ENCODE data around the gene HPSE2.
"Not testable (repeated sequence)": the region's sequence is repeated elsewhere in the genome, so short reads cannot be mapped to it uniquely, and the experiment has no call there.

Gene HPSE2

DNA sequence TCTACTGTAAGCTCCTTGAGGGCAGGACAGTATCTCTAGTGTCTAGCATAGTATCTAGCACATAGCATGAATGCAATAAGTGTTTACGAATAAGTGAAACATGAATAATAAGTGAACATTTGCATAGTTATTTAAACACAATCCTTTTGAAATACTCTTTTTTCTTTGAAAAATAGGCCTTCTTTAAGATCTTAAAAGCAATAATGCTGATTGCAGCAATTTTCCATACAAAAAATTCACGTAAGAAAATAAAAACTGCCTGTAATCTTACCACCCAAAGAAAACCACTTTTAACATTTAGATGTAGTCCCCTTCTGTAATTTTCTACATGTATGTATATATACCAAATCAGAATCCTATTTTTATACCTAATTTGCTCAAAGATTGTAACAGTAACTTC is 626.4 kb downstream of the HPSE2 start:
- no peak for DNase-seq

DNA sequence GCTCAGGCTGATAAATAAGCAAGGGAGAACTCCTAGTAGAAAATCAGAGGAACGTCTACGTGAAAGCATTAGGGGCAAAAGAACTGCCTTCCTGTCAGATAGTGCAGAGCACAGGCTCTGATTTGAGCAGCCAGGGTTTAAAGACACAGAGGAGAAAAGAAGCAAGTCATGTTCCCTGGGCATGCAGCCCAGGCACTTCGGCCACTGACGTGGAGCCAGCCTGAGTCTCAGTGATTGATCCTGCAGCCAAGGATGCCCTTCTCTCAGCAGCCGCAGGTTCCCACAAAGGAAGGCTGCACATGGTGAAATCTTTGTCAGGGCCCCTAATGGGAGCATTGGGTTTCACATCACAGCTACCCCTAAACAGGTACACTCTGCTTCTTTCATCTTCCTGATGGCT is 627.2 kb downstream of the HPSE2 start:
- DNase-seq: no peak

DNA sequence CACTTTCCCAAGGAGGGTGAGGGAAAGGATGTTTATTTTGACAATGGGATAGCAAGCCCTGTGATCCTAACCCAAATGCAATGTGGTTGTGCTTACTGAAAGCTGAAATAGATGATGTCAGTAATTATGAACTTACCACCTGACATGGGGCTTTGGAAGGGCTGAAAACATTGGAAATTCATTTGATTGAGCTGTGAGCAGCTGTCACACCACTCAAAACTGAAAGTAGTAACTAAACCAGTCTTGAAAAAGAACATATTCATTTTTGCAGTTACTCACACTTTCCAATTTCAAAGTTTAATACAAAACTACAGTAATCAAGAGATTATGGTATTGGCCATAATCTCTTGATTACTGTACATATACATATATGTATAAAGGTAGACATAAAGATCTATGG is 633.4 kb downstream of the HPSE2 start:
- DNase-seq: no peak

DNA sequence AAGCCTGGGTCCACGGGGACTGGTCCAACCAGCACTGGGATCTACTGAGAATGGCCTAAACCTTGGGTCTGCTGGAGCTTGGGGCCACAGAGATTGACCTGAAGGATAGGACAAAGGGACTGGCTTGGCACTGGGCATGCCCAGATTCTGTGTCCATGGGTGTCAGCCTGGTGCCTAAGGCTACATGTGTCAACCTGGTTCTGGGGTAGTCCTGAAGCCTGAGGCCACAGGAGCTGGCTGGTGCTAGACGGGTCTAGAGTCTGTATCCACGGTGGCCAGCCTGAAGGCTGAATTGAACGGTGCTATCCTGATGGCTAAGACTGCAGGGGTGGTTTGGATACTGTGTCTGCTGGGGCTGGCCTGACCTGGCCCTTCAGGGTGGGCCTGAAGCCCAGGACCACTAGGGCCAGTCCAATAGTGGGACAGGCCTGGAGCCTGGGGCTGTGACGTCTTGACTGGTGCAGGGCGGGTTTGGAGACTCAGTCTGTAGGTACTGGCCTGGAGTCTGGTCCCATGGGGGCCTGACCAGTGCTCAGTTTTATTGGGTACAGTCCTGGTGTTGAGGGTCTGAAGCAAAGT is 636.5 kb downstream of the HPSE2 start:
- no peak for DNase-seq

- no peak for DNase-seq
Observed at GRCh38 chr10:98596404-98596803, 639.2 kb downstream of the HPSE2 start.

DNA sequence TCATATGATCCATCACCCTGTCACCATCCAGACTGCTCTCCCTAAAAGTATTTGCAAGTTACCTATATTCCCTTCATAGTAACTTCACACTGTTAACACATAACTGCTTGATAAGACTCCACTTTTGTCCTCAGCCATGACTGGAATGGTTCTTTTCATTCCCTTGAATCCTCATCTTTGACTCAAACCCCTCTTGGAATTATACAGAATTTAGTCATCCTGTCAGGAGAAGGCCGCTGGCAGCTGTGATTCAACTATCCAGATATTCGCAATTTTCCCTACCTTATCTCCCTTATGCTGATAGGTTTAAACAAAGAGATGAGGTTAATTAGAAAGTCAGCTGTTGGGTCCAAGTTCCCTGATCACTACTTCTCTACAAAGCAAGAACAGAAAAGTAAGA is 646.0 kb downstream of the HPSE2 start:
- no peak for DNase-seq

- DNase-seq: no peak
Observed at GRCh38 chr10:98589007-98589406, 646.6 kb downstream of the HPSE2 start.

GRCh38 chr10:98587156-98587837 is 648.4 kb downstream of the HPSE2 start:
- no peak for DNase-seq

GRCh38 chr10:98586096-98586495 is 649.6 kb downstream of the HPSE2 start:
- no peak for DNase-seq

DNA sequence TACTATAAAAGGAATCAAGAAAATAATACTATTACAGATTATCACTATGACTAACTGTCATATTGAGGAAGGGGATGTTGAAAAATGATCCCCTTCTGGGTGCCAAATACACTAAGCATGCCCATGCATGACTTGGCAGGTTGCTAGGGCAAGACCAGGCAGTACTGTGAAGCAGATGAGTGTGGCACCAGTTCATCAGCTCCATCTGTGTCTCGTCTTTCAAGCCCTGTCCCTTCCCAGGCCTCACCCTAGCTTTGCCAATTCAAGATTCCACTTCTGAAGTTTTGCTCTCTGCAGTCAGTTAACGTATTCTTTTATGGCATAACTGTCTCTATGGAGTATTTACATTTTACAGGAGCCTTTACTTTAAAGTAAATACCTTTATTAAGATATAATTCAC is 653.3 kb downstream of the HPSE2 start:
- no peak for DNase-seq

DNA sequence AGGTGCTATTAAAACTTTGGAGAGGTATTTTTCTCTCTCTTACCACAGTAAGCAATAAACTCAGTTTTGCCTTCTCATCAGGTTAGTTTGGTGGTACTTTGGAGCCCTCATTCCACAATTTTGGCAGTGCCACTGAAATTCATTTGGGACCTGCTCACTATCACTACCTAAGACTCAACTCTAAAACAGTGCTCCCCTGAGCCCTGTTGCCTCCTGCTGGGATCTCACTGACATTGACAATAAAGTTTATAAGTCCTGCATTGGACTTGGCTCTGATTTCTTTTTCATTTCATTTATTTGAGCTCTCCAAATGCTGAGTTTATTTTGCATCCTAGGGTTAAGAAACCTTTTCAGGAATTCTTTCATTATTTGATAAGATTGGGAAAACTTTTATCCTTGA is 658.1 kb downstream of the HPSE2 start:
- DNase-seq: no peak

DNA sequence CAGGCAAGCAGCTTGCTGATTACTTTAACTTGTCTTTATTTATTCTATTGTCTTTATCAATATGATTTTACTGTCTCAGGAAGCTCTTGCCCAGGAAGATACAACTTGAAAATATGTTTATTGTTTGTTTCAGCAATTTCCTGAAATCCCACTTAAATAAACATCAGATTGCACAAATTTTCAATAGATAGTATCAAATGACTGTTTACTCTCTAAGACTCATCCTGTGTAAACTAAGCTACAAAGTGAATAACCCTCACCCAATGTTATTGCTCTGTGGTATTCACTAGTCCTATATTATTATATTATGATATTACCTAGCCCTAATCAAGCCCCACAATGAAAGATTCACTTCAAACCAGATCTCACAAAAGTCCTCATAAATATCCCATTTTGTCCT is 658.5 kb downstream of the HPSE2 start:
- DNase-seq: no peak

DNA sequence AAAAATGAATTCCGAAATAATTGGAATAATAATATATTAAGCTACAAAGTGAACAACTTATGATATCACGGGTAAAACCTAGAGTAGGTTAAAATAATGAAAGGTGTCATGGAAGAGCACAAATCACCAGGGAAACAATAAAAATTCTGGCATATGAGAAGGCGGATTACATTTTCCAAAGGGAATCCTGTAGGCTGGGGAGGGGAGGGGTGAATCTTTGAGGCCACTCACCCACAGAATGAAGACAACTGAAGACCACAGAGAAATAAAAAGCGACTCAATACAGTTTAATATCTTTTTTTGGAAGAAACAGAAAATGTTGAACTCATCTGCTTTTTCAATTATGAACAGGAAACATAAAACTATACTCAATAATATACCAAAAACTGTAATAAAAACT is 659.6 kb downstream of the HPSE2 start:
- no peak for DNase-seq

GRCh38 chr10:98572594-98572993 is 663.1 kb downstream of the HPSE2 start:
- no peak for DNase-seq

DNA sequence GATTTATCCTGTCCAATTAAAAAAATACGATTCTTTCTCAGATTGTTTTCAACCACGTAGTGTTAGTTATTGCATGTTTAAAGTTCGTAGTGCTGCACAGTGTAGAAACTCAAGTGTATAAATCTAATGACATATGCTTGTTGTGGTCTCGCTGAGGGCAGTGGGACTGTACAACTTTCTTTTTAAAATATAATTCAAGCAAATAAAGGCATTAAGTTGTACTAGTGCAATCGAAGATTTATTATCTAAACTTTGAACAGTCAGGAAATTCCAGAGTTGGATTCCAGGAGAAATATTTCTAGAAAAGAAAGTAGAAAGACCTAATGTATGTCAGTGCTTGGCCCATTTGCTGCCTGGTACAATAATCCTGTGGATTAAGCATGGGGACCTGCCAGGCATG is 664.8 kb downstream of the HPSE2 start:
- DNase-seq: no peak

DNA sequence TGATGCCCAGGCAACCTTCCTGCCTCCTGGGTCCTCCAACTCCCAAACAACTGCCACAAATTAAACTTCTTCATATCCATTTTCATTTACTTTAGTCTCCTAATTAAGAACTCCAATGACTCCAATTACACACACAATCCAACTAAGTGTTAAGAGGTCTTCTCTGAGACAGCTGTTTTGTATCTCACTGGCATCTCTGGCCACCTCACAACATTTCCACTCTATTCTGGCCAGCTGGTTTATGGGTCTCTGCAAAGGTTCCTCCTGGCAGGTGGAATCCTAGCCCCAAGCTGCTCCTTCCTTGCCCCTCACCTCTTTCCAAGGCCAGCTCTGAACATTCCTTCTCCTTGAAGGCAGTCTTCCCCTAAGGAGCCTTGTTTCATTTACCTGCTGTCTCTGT is 665.8 kb downstream of the HPSE2 start:
- no peak for DNase-seq

DNA sequence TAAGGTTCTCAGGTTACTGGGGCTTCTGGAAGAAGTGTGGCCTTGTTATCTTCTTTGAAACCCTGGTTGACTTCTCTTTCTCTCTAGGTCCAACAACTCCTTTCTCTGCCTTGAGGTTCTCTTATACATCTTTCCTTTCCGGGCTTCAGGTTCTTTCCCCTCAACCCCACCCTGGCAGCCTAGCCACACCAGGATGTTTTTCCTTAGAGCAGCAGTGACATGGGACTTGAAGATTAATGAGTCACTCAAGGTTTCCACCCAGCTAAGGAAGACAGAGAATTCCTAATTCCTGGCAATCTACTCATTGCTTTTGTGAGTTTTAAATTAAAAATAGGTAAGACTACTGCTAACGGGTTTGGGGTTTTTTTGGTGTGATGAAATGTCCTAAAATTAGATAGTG is 667.1 kb downstream of the HPSE2 start:
- no peak for DNase-seq

DNA sequence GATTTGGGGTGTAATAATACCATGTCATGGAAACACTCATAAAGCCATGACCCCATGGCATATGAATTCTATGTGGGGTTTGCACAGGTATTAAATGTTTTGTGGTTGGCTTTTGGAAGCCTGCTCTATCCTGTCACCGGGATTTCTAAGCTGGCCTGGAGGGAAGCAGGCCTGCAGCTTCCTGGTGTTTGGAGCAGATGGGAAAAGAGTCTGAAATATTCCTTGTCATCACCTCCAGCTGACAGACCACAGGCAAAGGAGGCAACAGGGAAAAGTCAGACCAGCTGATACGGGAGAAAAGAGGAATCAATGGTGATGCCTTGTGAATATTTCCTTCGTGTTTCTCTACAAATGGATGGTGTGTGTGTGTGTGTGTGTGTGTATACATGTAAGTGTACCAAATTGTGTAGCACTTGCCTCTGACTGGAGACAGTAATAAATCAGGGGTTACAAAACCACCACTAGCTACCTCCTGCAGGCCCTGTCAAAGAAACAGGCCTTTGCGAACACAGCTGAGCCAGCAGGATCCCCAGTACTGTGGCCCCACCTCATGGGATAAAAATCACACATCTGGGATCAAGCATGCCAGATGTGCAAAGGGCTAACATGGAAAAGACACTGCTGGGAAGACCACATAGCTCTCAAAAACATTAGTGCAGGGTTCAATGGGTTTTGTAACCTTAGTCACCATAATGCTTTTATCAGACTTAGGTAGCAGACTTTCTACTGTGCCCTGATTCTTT is 668.1 kb downstream of the HPSE2 start:
- DNase-seq: no peak

- DNase-seq: no peak
Observed at GRCh38 chr10:98563811-98564210, 671.8 kb downstream of the HPSE2 start.

DNA sequence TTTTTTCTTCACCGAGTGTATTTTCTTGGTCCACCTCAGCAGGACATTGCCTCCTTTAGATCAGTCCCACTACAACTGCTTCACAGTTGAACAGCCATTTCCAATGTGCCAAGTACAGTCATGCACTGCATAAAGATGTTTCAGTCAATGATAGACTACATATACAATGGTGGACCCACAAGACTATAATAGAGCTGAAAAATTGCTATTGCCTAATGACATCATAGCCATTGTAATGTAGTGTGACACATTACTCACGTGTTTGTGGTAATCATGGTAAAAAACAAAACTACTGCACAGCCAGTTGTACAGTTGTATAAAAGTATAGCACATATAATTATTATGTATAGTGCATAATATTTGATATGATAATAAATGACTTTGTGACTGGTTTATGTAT is 675.1 kb downstream of the HPSE2 start:
- DNase-seq: no peak

GRCh38 chr10:98556061-98556460 is 679.6 kb downstream of the HPSE2 start:
- DNase-seq: no peak

DNA sequence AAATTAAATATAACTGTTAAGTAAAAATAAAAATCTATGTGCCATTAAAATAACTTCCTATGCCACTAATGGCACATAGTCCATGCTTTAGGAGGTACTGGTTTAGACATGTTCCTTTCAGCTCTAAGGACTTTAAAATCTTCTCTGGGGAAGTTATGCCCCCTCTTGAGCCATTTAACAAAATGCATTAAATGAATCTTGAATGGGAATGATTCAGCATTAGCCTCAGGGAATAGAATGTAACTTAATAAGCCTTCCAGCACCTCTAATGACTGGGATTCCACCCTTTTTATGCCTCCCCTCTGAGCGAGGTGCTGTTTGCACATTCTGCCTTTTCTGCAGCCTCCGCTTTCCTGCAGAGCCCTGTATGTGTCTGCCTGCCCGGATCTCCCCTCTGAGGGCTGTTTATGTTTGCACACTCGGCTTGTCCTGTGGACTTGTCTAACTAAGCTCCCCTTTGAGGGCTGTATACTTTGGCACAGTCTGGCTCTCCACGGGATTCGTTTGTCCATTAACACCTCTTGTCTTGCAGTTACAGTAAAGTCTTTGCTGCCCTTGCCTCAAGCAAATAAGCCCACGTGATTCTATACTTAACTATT is 680.5 kb downstream of the HPSE2 start:
- no peak for DNase-seq

GRCh38 chr10:98541561-98541960 is 694.1 kb downstream of the HPSE2 start:
- DNase-seq: not testable (repeated sequence)

DNA sequence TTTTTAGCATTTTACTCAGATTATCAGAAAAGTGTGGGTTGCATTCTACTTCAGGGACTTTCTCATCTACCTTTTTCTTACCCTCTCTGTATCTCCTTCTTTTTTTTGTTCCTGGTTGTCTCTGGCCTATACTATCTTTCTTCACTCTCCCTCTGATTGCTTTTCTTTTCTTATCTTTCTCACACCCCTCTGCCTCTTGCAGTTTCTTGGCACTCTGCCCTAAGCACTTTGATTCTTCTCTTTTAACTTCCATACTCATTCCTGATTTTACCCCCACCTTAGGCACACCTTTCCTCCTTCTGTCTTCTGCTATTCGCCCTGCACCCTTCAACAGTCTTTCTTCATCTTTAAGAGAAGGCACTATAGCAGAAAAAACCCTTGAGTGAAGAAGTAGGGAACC is 696.1 kb downstream of the HPSE2 start:
- DNase-seq: no peak

Data from activated effector memory CD4-positive, alpha-beta T cell treated with anti-CD3 and anti-CD28 coated beads, Interleukin-2, amount 50 U/mL, for 16 hours (primary cell).